ENCODE measurements around the gene COG5. TPM values are rescaled to one million over a fixed set of nuclear protein-coding genes. Genes with fewer than 3 reads are reported as not detected.

COG5 gene
- total RNA-seq, 1 donor from 2014 or later = 49.1 TPM

DNA sequence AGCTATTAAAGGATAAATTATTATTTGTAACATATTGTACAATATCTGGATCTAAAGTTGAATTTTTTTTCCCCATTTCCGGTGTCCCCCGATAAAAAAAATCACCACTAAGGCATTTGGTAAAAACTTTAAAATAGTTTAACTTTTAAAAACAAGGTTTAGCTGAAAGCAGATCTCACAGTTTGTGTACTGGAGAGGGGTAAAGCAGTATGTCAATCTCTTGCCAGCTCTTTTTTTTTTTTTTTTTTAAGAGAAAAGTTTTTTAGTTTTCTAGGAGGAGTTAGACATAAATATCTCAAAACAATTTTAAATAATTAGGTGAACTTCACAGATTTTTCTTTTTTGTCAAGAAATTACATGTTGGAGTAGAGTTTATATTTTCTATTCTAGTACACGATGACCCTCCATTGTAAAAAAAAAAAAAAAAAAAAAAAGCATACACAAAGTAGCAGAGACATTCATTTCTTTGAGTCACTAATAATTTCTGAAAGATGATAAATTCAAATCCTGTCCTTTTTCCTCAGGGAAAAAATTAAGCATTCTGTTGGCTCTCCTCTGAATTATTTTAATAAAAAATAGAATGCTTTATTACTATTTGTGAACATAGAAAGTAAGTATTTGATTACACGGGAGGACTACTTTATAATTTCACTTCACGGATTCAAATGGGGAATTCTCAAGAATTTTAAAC lies 396.8 kb downstream of the COG5 start:
- H3K4me3 ChIP-seq = peak overlapping the region; percentile 60
- intact Hi-C loops (cut with DNase I) = no loop called here
- TF ChIP-seq CTCF (IDR thresholded peaks at IDR 0.05) = no peak
- peak overlapping the region; percentile 98 for H3K27ac ChIP-seq
- H3K27me3 ChIP-seq (ENCODE audit: low read depth) = no peaks in the 10 kb centered on the region
- H3K36me3 ChIP-seq = no peaks in the 10 kb centered on the region
- H3K9me3 ChIP-seq = no peaks in the 10 kb centered on the region
- ATAC-seq = no peak
- no peak for DNase-seq
- peaks cover 21% of the 10 kb centered on the region for H3K4me1 ChIP-seq

- intact Hi-C loops (cut with DNase I) = no loop called here
- DNase-seq (no peak), ATAC-seq (no peak)
- no peak for TF ChIP-seq CTCF (IDR thresholded peaks at IDR 0.05)
- Histone ChIP-seq H3K27ac (no peak overlapping the region), H3K4me1 (peaks cover 6% of the 10 kb centered on the region), H3K4me3 (no peak overlapping the region), H3K9me3 (no peaks in the 10 kb centered on the region), H3K36me3 (no peaks in the 10 kb centered on the region), H3K27me3 (ENCODE audit: low read depth) (no peaks in the 10 kb centered on the region)
Observed at GRCh38 chr7:107165341-107165740, 398.4 kb downstream of the COG5 start.

- no peak for TF ChIP-seq CTCF (IDR thresholded peaks at IDR 0.05)
- no peaks in the 10 kb centered on the region for H3K27me3 ChIP-seq (ENCODE audit: low read depth)
- ATAC-seq (no peak), DNase-seq (no peak)
- no peak overlapping the region for H3K27ac ChIP-seq
- intact Hi-C loops (cut with DNase I) = no loop called here
- no peaks in the 10 kb centered on the region for H3K9me3 ChIP-seq
- no peak overlapping the region for H3K4me3 ChIP-seq
- H3K36me3 ChIP-seq = no peaks in the 10 kb centered on the region
- H3K4me1 ChIP-seq = peaks cover 3% of the 10 kb centered on the region
Observed at GRCh38 chr7:107164092-107164491, 399.6 kb downstream of the COG5 start.

DNA sequence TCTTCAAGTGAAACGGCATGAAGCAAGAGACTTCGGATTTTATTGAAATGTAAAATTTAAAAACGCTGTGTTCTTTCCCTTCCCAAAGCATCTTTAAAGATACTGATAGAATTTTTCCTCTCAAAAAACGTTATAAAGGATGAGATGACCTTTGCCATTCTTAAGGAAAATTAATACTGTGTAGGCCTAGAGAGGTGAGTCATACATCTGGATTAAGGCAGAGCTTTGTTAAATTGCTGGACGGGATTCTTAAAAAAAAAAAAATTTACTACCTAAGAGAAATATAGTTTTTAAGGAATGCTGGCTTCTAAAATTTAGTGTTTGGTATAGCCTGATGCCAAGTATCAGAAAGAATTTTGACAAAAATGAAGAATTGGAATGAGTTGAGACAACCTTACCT lies 401.2 kb downstream of the COG5 start:
- Histone ChIP-seq H3K4me1 (peaks cover 3% of the 10 kb centered on the region), H3K9me3 (no peaks in the 10 kb centered on the region), H3K36me3 (no peaks in the 10 kb centered on the region), H3K27ac (no peak overlapping the region), H3K4me3 (no peak overlapping the region), H3K27me3 (ENCODE audit: low read depth) (no peaks in the 10 kb centered on the region)
- intact Hi-C loops (cut with DNase I) = no loop called here
- ATAC-seq (no peak), DNase-seq (no peak)
- no peak for TF ChIP-seq CTCF (IDR thresholded peaks at IDR 0.05)

- ATAC-seq (no peak), DNase-seq (no peak)
- Histone ChIP-seq H3K27ac (no peak overlapping the region), H3K9me3 (no peaks in the 10 kb centered on the region), H3K27me3 (ENCODE audit: low read depth) (no peaks in the 10 kb centered on the region), H3K36me3 (no peaks in the 10 kb centered on the region), H3K4me1 (no peaks in the 10 kb centered on the region), H3K4me3 (no peak overlapping the region)
- TF ChIP-seq CTCF (IDR thresholded peaks at IDR 0.05) = no peak
- intact Hi-C loops (cut with DNase I) = no loop called here
Observed at GRCh38 chr7:107161415-107161814, 402.3 kb downstream of the COG5 start.
